H54 (cell line): Measurements from ENCODE around the gene ACTG1.

Experiments used
- DNase-seq: peaks from one replicate; pipeline ENCODE4 v3.0.0; 2011; ENCODE audit warnings: low spot score, mixed read lengths; ENCODE audit not compliant: insufficient read length
- FAIRE-seq: peaks from 3 replicates; lab custom pipeline; 2011; peaks lifted over from hg19 to GRCh38; lab: Jason Lieb, UNC
- POLR2A ChIP-seq: IDR thresholded peaks from 2 replicates; pipeline ENCODE4 v1.6.1; 2011; ENCODE audit warnings: low read depth, mild to moderate bottlenecking, low read length

ACTG1 gene

DNA sequence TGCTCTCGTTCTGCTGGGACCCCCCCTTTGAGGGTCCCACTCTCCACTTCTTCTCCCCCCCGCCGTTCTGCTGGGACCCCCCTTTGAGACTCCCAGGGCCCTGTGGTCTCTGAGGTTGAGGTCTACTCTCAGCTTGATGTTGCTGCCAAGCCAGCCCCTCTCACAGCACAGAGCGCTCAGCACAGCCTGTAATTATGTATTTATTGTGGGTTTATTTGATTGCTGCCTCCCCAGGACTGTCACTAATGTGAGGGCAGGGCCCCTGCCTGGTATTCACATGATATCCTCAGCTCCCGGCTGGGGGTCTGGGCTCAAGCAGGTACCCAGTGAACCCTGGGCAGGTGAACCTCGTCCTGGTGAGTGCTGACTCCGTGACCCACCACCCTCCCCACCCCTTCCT is 35.4 kb downstream of the ACTG1 start:
- TF ChIP-seq POLR2A = no peak
- DNase-seq (no peak), FAIRE-seq (no peak)

DNA sequence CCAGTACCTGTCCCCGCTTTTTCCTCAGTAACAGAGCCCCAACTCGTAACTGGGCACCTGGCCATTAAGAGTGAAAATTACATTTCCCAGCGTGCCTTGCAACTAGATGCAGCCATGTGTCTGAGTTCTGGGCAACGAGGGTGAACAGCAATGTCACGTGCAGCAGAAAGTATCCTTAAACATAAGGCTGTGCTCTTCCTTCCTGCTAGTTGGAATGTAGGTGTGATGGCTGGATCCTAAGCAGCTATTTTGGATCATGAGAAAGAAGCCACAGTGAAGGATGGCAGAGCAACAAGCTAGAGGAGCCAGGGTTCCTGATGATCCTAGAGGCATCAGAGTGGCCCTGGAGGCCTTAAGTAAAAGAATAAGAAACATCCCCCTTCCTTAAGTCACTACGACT is 36.0 kb downstream of the ACTG1 start:
- no peak for FAIRE-seq
- TF ChIP-seq POLR2A = no peak
- no peak for DNase-seq

DNA sequence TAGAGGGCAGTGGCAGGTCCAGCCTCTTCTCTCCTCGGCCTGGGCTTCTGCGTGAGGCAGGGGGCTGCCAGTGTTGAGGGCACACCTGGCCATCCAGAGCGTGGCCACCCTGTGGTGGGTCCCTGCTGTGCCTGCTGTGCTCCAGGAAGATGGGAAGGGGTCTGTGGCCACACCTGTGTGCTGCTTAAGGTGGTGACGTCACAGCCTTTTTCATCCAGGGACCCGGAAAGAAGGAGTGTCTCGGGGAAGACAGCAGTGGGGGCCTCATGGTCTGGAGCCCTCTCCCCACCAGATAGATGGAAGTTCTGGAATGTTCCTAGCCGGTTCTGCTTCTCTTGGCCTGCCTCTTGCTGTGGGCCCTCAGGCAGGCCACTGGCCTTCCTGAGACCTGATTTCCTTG is 36.5 kb downstream of the ACTG1 start:
- TF ChIP-seq POLR2A = no peak
- FAIRE-seq (no peak), DNase-seq (no peak)

DNA sequence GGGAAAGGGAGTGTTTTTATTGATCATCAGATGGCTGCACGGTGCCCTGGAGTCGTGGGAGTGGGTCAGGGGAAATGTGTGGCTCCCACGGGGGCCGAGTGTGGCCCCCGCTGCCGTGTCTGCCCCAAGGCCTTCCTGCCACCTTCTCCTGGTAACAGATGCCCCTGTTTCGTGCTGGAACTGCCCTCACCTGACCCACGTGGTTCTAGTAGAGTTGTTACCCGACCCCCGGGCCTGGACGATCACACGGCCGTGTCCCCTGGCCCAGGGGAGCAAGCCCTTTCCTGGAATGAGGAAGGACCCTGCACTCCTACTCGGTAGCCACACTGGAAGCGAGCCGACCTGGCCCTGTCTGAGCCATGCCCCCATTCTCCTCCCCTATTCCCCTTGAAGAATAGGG is 37.6 kb downstream of the ACTG1 start:
- no peak for DNase-seq
- no peak for TF ChIP-seq POLR2A
- FAIRE-seq = no peak

DNA sequence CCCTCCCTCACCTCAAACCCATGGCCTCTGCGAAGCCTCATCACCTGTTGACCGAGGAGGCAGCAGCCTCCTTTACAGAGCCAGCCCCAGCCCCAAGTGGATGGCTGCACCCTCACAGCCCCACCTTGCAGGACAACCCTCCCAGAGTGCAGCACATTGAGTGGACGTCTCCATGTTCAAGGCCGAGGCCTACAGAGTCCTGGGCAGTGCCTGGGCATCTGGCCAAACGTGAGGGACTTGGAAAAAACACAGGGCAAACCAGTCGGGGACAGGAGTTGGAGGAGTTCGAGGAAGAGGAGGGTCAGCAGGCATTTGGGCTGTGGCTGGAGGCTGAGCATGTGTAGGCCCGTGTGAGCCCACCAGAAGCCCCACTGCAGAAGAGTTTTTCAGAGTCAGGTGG is 39.6 kb downstream of the ACTG1 start:
- FAIRE-seq (no peak), DNase-seq (no peak)
- TF ChIP-seq POLR2A = no peak

DNA sequence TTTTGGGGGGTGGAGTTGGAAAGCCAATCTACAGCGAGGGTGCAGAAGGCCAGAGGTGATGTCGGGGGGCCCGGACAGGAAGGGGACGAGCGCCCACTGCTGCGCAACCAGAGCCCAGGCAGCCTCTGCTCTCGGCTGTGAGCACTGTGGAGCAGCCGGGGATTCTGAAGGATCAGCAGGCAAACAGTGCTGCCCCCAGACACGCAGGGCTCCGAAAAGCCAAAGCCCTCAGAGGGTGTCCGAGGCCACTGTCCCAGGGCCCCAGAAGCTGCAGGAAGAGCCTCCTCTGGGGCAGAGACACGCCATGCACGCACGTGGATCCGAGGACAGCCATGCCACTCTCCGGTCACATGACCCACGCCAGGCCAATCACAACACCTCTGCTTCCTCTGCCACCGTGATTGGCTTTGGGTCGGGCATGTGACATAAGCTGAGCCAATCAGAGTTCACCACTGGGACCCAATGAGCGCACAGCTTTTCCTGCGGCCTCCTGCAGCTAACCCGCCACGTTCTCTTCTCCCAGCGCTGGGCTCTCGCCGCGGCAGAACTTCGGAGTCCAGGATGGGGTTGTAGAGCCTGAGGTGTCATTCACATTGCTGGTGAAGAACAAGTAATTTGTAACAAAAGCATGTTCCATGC is 40.7 kb downstream of the ACTG1 start:
- TF ChIP-seq POLR2A = 0 out of 2 replicates have a peak, but pooled peaks have one; percentile 24
- DNase-seq (peak; percentile 65), FAIRE-seq (no peak)

DNA sequence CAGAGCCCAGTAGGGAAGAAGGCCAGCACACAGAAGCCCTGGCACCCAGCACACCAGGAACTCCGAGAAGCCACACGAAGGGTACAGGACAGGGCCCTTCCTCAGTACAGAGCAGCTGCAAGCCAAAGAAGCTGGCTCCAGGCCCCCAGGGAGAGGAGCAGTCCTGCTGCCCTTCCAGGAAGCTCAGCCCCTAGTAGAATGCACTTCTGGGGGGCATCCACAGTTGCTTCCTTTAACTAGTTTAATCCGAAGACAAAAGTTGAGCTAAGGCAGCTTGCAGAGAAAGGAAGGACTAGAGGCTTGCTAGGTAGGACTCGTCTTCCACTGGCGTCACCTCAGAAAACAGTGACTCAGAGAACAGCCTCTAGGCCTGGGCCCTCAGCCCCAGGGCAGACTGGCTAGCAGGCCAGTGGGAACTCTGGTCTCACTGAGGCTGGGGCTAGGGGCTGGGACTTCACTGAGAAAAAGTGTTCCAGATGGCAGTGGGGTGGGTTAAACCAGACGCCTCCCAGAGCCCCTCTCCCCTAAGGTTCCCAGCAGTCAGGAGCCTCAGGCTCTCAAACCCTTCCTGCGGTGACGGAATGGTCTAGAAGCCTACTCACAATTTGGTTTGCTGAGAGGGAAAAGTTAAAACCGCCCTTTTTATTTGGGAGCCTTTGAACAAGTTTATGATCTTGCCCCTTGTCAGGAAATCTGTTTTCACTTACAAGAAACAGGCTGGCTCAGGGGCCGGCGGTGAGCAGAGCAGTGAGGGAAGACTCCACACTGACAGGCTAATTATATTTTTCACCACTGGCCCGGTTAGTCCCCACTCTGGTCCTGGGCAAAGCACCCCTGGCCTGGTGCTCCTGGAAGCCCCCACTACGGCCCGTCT is 41.4 kb downstream of the ACTG1 start:
- TF ChIP-seq POLR2A = no peak
- no peak for FAIRE-seq
- DNase-seq = peak; percentile 88

DNA sequence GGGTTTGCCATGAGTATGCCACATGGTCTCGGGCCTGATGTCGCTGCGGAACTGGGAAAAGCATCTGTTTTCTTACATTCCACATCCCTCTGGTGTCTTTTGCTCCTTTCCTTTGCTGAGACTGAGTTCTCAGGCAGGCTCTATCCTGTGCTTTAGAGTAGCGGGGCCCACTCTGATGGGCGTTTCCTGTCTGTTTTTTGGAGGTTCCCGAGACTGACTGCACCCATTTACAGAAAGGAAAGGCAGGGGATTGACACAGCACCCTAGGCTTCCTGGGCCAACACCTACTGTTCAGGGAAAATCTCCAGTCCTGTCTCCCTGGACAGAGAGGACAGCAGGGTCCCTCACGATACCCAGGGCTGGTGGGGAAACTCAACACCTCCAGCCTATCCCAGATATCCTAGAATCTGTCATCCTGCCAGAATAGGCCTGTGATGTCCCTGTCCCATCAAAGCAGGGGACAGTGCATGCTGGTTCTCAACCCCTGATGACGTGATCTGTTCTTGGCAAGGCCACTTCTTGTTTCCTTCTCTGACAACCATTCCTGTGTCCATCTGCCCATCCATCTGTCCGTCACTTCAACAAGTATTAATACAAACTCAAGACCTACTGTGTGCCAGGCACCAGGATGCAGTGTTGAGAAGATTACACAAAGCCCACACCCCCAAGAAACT is 42.2 kb downstream of the ACTG1 start:
- no peak for TF ChIP-seq POLR2A
- FAIRE-seq (no peak), DNase-seq (no peak)

DNA sequence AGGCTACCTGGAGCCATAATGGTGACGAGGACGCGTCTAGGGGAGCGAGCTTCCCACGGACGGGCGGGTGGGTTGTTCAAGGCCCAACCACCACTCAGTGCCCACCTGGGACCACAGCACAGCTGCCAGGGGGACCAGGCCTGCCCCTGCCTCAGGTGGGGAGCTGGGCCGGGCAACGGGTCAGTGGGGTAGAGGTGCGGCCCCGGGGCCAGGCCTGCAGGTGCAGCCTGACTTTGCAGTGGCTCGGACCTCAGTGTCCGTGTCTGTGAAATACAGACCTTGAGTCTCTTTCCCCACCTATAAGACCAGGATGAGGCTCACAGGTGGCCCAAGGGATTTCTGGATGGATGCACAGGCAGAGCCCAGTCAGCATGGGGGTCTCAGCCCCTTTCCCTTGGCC is 43.3 kb downstream of the ACTG1 start:
- no peak for TF ChIP-seq POLR2A
- DNase-seq (no peak), FAIRE-seq (no peak)

DNA sequence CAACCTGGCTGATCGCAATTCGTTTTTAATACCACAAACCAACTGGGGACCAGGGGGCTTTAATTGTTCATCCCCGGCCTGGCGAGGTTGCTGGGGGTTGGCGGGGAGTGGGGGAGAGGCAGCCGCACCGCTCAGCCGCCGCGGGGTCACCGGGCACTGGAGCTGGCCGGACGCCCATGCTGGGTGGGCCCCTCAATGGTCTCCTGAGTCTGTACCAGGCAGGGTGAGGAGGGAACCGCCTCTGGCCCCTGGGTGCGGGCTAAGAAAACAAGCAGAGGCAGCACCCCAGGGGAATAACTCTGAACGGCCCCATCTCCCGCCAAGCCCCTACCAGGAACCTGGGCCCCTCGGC is 43.9 kb downstream of the ACTG1 start:
- DNase-seq (no peak), FAIRE-seq (no peak)
- no peak for TF ChIP-seq POLR2A

DNA sequence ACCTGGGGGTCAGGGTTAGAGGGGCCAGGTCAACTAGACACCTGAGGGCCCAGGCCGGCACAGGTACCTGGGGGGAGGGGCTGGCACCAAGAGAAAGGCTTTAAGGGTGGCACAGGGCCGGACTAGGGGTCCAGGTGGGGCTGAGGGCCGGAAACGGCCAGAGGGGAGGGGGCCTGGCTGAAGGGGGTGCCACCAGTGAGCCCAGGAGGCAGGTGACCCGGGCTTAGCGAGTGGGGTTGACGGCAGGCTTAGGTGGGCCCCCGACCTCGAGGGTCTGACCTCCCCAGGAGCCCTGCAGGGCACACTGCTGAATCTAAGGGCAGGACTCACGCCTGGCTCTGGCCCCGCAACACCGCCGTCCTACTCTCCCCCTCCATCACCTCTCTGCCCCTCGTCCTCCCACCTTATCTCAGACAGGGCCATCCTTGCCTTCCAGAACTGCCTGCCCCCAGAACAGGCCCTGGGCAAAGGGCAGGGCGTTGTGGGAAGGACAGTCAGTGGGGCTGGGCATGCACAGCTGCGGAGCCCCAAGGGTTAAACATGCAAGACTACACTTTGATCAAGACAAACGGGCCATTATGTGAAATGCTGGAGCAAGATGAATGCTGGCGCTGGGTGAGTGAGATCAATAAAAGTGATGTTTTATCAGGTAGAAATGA is 44.4 kb downstream of the ACTG1 start:
- no peak for DNase-seq
- TF ChIP-seq POLR2A = no peak
- FAIRE-seq = no peak

DNA sequence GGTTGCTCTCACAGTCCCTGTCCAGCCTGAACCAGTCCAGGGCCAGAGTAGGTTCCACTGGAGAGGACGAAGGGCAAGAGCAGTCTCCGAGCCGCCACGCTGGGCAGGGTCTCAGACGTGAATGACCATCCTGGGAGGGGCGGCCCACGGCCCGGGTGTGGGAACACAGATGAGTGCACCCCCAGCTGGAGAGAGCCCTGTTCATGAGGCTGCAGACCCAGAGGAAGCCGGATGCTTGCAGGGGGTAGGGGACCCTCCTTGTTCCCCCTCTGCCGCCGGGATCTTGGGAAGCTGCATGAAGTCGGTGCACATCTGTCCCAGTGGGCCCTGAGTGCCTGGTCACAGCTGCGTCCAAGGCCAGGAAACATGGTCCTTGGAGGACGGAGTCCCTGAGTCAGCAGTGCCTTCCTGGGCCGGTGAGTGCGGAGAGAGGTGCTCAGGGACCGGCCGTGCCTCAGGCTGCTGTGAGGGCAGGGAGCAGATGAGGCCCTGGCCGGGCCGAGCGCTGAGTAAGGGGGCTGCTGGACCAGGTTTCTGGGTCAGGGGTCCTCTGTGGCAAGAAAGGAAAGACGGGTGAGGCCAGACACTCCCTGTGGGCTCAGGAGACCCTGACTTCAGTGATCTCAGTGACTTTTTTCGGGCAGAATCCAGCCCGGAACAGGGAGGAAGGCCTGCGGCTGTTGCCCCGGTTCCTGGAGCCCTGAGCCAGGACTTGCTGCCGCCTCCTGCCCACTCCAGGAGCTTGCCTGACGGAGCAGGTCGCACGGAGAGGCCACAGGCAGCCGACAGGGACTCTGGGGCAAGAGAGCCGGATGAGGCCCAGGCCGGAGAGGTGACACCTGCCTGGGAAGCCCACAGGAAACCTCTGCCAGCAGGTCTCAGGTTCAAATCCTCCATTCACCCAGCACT is 45.8 kb downstream of the ACTG1 start:
- no peak for TF ChIP-seq POLR2A
- FAIRE-seq = no peak
- DNase-seq = no peak

DNA sequence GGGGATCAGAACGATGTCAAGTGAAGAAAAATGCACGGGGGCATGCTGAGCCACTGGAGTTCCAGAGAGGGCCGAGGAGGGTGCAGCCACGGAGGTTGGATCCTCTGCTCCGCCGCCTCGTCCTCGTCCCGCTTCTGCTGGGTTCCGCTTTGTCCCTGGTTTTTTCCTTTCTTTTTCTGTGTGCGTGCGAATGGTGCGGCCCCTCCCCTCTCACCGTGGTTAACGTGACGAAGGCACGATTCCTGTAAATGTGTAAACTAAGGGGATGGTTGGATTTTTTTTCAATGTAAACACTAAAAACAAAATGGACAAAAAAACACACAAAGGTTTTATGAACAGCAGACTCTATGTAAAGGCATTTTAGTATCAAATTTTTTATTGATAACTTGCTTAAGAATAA is 46.7 kb downstream of the ACTG1 start:
- DNase-seq (no peak), FAIRE-seq (no peak)
- no peak for TF ChIP-seq POLR2A
